SU-DHL-6 (cell line): Measurements from ENCODE around the gene SEZ6.

Source experiments
- CTCF ChIP-seq: fragments of 200-600 bp; sonication (generic); IDR thresholded peaks from one replicate; pipeline ENCODE4 v1.5.1; 2017; ENCODE audit warnings: antibody characterized with exemption, mild to moderate bottlenecking, low read length, moderate library complexity; ENCODE audit not compliant: insufficient read depth, poor library complexity, severe bottlenecking
- EZH2phosphoT487 ChIP-seq: fragments of 200-600 bp; sonication (generic), shearing (Covaris generic); conservative IDR thresholded peaks from 2 replicates; pipeline ENCODE4 v1.6.1; 2018; ENCODE audit warnings: mild to moderate bottlenecking, antibody characterized with exemption, low read length, moderate library complexity, mixed read lengths

GRCh38 chr17:28941251-28941650 lies 64.6 kb downstream of the SEZ6 start:
- no peak for TF ChIP-seq CTCF
- TF ChIP-seq EZH2phosphoT487 = no peak
